Islet precursor cell (in vitro differentiated cells): ENCODE measurements around the gene HSF5.

ENCODE experiments used
- DNase-seq: peaks from one replicate; pipeline ENCODE4 v3.0.0-alpha.2; 2018

HSF5 gene, protein sequence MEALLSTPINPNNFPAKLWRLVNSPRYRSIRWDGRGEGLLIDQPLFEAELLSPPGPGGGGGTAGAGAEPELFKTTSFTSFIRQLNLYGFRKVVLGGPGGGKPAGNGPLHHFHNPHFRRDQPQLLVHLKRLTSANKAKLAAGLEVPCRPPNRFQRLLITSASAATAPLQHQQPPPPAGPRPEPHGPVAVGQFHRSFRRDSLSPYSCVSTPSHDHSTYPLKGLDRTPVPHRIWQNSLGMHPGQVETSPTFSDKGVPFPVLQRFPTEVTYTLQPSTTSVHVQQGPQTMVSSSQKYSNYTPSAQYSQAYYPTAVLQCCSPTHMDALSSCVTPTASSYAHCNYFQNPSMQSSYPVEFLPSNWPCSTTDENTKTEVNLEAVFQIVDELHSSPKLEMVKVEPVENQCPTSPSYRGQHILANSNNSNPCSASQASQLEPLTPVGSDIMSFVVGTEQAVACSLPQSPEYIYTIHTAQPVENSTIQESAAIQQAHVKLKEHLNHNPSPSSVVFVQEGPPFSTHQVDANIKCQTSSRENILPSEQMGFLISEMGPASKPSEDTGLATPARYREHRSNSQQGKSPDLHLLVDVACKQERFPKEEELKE

DNA sequence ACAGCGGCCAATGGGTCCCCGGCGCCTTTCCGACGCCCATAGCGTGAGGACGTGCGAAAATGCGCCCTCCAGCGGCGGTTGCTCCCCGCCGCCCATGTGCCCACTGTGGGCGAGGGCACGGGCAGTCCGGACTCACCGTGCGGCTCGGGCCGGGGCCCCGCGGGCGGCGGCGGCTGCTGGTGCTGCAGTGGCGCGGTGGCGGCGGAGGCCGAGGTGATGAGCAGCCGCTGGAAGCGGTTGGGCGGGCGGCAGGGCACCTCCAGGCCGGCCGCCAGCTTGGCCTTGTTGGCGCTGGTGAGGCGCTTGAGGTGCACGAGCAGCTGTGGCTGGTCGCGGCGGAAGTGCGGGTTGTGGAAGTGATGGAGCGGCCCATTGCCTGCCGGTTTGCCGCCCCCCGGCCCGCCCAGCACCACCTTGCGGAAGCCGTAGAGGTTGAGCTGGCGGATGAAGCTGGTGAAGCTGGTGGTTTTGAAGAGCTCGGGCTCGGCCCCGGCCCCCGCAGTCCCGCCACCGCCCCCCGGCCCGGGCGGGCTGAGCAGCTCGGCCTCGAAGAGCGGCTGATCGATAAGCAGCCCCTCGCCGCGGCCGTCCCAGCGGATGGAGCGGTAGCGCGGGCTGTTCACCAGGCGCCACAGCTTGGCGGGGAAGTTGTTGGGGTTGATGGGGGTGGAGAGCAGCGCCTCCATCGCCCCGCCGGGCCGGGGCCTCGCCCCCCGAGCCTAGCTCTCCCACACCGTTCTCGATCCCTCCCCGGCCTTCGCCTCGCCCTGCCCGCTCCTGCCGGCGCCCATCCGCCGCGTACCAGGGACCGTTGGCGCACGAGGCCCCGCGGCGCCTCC lies at the start of gene HSF5:
Gene HSF5 (minus strand): TSS at position 820 of the 839 bp plus-strand sequence. CDS start 134 bp downstream, at position 686.
- no peak for DNase-seq

DNA sequence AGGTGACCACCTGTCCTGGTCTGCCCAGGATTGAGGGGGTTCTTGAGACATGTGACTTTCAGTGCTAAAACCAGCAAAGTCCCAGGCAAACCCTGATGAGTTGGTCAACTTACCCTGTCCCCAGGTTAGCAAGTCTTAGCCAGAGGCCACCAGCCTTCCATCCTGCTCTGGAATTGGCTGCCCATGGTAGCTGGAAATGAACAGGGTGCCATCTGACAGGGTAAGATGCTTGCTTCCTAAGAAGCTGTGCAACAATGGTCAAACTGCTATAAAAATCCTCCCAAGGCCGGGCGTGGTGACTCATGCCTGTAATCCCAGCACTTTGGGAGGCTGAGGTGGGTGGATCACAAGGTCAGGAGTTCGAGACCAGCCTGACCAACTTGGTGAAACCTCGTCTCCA lies 49.1 kb upstream of the HSF5 start:
- DNase-seq: no peak

DNA sequence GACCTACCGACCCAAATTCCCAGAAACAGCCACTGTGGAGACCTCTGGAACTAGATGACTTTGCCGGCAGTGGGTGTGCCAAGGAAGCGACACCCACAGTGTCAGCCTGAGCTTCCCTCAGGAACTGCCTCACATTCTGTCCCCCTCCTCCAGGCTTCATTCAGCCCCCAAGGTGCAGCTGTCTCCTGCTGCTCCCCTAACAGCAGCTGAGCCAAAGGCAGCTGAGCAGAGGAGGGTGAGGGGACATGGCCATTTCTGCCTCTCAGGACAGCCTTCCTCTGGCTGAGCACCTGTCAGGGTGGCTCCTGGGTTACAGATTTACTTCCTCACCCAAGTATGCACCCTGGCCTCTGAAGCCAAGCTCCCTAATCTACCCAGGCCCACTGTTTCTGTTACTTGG lies 48.3 kb upstream of the HSF5 start:
- DNase-seq: no peak

DNA sequence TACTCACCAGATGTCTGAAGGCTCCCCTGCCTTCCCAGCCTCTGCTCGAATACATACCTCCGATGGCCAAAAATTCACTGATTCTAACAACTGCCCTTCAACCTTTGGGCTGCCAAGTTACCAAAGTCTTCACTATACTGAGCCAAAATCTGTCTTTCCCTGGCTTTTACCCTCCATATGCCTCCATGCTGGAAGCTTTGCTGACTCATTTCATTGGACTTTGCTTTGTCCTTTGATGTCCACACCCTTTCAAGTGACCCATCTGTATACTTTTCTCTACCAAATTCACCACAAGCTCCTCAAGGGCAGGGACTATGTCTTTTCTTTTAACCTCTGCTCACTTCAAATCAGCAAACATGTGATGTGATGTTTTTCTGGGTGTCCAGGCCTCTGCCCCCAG lies 47.2 kb upstream of the HSF5 start:
- no peak for DNase-seq

DNA sequence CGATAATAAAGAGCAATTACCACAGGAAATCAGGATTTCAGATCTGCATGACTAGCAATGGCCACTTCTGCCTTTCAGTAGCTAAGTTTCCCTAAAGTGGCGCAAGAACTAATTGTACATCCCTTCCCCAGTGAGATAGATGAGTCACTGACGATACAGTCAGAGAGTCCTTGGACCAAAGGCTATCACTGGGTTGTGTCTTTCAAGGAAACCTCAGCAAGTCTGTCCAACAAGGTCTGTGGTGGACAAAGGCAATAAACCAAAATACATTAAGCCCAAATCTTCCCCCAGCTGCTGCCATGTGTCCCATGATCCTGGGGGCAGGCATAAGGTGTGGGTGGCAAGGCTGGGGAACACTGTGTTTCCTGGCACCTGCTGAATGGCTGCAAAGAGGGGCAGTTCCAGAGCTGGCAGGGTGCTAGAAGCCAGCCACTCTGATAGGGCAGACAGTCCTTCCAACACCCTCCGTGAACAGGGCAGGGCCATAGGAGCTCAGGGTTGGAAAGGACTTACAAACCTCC lies 46.8 kb upstream of the HSF5 start:
- no peak for DNase-seq

DNA sequence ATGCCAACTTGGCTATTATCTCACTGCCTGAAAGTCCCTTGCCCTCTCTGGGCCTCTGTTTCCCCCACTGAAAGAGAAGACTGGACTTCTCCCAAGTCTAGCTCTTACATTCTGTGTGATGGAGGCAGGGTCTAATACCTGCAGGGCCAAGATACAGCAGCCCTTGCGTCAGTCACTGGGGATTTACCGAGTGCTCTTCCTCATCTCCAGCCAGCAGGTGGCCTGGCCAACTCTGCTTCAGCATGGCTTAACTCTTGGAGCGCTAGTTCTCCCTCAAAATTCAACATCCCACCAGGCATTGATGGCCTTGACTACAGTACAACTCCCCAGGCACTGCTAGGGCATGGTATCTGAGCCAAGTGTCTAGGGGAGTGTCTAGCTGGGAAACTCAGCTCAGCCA lies 46.1 kb upstream of the HSF5 start:
- DNase-seq: no peak

DNA sequence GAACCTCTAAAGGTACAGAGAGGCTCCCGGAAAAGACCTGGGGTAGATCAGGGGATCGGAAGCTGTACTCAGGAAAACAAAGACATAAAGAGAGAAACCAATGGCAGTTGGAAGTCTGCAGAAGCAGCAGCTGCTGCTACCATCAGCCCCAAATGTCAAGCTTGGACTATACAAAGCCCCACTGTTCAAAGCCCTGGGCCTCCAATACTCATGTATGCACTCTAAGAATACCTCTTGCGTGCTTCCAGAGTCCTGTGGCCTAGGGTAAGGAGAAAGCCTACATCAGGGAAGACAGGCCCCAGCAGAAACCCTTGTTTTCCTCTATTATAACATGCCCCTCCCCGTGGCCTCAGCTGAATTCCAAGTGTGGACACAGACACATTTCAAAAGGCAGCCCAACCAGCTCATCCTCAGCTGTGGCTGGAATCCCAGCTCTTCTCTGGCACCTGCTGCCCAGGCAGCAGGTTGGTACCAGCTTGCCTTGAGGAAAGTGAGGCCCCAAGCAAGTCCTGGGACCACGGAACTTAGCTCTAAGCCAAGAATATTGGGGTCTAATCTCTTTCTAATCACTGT lies 45.5 kb upstream of the HSF5 start:
- DNase-seq: no peak

DNA sequence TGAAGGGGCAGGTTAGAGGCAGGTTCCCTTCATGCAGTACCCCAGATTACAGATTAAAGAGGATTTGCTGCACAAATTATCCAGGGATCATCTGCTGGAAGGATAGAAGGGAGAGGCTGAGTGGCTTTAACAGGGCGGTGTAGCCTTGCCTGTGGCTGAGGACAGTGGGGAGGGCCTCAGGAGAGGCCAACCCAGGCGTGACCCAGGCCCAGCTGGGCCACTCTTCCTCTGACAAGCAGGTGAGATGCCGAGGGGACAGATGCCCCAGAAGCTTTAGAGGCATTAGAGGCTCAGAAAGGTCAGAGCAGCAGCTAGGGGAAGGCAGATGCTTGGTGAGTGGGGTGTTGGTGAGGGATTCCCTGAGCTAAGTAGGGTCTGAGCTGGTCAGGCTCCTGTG lies 44.3 kb upstream of the HSF5 start:
- no peak for DNase-seq

DNA sequence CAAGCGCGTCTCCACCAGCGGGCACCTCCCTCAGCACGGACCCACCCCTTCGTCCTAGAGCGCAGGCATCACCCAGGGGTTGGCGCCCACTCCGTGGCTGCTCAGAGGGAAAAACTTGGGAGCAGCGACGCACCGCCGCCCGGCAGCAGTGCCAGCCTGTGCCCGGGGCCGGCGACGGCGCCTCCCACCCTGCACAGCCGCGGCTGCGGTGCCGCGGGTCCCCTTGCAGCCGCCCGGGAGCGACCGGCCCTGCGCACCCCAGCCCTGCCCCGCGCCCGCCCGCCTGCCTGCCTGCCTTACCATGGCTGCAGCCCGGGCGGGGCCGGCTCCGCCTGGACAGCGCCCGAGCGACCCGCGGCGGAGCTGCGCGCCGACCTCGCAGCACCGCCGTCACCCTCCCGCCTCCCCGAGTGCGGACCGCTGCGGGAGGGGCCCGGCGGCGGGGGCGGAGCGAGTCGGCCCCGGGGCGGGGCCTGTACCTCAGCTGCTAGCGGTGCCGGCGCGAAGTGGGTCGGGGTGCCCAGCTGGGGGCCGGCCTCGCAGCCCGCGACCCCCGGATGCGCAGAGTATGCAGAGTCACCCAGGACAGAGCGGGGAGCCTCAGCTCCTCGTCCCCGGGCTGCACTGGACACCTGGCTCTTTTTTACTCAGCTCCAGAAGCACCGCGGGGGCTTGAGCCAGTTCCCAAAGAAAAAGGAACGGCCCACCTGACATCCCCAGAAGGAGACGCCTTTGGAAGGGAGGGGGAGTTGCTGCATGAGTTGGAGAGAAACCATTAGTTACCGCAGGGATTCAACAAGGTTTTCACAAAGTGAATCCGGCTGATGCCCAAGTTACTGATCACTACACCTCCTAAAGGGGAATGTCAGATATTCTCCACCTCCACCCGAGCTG lies 43.7 kb upstream of the HSF5 start:
- peak; percentile 87 for DNase-seq

DNA sequence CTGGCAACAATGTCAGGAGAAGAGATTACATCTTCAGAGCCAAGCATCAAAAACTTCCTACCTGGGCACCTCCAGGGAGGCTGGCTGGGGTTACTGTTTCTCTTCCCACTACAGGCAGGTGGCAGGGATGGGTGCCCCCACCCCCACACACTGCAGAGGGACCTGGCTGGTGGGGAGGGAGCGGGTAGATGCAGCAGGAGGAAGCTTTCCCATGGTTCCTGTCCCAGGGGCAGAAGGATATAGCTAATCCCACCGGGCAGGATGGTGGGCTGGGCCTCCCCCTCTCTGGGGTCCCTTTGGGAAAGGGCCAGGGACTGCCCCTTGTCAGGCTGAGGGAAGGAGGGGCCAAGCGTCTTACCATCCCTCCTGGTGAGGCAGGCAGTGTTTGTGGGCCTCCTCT lies 42.9 kb upstream of the HSF5 start:
- no peak for DNase-seq

DNA sequence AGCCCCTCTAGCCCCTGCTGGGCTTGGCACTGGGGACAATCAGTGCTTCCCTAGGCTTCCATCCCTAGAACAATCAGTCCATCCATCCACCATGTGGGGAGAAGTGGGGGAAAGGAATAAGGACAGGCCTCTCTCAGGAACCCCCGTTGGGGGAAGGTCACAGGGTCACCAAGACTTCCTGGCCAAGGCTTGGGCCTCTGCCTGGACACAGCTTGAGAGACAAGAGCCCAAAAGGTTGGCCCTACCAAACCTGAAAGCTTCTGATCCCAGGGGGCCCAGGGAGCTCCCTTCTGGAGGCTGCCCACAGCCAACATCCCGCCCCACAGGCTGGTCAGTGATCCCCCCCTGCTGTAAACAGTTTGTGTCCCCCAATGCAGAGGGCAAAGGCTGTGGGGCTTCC lies 42.4 kb upstream of the HSF5 start:
- DNase-seq: no peak

DNA sequence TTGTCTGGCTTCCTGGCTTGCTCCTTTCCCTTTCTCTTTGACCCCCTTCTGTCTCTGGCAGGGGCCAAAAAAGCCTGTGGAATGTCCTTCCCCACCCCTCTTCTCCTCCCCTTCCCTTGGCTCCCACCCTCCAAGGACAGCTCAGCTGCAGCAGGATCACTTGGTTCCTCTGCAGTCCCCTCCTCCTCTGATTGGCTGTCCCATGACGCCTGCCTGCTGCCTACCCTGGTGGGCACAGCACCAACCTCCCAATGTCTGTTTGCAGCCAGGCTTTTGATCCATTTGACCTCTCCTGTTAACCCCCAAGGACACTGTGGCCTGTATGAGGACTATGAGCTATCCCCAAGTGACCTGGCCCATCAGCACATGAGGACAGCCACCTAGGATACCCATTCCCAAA lies 41.1 kb upstream of the HSF5 start:
- no peak for DNase-seq

DNA sequence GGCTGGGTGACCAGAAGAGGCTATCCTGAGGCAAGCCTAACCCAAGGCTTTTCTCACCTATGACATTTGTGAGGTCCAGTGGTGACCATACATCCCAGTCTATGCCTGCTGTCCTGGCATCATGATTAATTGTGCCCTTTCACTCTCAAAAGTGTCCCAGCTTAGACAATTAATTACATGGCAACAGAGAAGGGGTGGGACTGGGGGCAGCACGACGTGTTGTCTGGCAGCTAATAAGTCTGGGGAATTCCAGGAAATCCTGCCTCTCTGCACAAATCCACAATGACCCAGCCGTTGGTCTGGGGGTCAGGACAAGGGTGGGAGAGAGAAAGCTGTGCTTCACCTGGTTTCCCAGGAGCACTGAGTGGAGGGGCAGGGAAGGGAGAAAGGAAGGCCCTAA lies 40.2 kb upstream of the HSF5 start:
- no peak for DNase-seq

DNA sequence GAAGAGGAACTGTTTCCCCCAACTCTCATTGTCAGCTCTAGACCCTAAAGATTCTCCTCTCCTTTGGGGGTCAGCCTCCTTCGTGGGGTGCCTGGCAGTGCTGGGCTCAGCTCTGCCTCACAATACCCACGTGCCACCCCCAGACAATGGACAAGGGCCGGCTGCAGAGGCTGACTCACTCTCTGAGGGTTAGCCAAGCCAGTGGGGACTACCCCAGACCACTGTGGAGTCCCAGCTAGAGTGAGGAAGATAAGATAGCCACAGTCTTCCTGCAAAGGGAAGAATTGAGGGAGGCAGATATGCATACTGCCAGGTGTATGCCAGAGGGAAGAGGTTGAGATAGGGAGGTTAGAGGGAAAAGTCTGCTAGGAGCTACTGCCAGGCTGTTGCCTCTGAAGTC lies 39.7 kb upstream of the HSF5 start:
- no peak for DNase-seq

DNA sequence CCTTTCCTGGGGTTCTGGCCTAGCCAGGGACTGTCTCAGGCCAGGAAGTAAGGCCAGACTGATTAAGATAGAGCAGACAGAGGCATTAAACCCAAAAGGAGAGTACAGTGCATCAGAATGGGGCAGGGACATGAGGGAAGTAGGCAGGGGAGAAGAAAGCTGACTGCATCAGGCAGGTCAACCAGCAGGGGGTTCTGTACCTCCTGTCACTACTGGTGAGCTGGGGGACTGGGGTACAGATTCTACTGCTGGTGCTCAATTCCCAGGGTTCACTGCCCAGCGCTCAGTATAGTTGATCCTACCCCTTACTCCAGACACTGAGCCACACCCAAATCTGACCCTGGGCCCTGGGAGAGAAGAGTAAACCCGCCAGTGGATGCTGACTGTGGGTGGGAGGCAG lies 39.1 kb upstream of the HSF5 start:
- DNase-seq: no peak

DNA sequence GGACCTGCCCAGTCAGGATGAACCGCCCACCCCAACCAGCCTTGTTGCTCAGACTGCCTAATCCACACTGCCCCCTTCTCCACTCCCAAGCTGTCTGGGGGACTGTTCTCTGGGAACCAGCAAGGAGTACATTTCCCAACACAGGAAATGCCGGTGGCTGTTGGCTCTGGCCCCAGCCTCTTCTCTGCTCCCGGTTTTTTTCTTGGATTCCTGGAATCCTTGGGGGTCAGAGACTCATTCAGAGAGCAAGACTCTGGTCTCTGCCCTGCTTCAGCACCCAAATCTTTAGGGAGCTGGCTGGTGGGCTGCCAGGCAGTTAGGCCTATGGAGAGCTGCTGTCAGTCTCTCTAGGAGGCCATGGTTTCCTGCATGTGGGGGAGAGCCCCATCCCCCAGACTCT lies 37.0 kb upstream of the HSF5 start:
- DNase-seq: no peak

DNA sequence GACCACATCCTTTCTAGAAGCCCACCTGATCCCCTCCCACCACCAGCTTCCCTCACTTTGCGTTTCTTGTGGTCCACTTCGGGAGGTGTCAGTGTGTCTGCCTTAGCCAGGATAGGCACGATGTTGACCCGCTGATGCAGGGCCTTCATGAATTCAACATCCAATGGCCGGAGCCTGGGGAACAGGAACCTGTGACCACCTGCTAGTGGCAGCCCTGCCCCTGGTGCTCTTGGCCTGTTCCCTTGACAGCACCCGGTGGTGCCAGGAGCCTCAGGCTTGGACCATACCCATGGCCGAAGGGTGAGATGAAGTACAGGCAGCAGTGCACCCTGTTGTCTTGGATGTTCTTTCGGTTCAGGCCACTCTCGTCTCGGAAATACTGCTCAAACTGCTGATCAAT lies 33.5 kb upstream of the HSF5 start:
- DNase-seq: no peak

DNA sequence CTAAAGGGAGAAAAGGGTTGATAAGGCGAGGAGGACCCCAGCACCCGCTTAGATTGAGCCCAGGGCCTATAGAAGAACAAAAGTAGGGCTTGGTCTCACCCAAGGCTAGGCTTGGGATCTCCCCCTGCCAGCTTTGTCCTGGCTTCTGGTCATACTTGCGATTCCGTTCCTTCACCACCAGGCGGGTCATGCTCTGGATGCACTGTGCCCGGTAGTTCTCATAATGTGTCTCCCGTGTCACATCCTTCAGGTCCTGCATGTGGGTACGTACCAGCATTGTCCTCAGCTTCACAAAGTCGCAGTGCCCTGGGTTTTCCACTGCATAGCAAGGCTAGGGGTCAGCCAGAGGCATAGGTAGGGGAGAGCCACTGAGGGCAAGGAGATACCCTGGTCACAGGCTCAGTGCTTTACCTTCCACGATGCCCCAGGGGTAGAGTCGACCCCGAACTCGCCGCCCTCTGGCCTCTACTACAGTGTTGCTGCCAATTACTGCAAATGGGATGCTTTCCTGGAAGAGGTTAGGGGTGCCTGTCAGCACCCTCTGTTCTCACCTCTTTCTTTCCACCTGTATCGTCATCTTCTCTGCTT lies 32.7 kb upstream of the HSF5 start:
- peak; percentile 86 for DNase-seq

DNA sequence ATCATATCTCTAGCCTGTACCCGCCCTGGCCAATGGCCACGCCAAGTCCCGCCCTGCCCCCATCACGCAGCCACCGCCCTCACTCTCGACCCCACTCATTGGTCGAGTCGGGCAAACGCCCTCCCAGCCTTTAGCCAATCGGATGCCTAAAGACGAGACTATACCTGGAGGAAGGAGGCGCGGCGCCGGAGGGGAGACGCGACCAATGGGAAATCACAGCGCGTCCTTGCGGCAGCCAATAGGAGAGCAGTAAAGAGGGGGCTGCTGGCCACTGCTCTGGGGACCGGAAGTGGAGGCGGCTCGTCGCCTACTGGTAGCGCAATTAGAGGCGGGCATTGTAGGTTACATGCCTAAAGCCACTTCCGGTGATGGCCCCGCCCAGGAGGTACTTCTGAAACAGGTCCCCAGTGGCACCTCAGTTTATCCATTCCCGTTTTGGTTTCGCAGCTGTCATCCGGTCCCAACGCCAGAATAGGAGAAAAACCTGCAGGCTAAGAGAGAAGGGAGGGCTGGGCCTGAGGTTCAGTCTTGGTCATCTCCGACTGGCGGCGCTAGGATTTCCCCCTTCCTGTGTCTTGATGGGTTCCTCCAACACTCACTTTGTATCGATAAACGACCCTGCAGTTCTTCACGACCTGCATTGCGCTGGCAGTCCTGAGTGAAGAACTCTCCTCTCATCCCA lies 29.9 kb upstream of the HSF5 start:
- peak; percentile 100 for DNase-seq

DNA sequence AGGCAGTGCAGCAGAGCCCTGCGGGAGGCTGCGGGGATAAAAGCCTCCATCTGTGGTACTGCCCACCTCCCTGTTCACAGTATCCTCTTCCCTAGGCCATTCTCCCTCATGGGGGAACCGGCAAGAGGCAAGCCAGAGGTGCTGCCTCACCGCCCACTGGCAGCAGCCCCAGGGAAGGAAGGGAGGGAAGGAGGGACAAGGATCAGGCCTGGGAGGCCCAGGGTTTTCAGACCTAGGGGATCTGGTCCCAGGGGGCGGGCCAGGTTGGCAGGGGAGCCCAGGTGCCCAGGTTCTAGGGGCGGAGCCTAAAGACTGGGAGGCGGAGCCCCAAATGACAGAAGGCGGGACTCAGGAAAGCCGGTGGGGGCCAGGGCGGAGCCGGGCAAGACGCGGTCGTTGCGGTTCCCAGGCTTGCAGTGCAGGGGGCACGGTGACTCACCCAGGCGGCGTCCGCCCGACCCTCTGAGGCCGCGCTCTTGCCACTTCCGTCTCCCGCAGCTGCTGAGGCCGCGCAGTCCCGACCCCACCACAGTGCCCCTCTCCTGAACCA lies 29.2 kb upstream of the HSF5 start:
- no peak for DNase-seq
